Ovary (tissue), 9 donors: ENCODE results near the gene TMEM107. TPM values are rescaled to one million over a fixed set of nuclear protein-coding genes. Genes with fewer than 3 reads are reported as not detected.
A peak's percentile ranks its signal among the peaks of the same experiment; 100 is the strongest.

Source experiments
- DNase-seq, 5 donors: peaks; one replicate each; pipeline ENCODE4 v3.0.0-alpha.2; 2019 to 2020
- H3K27ac ChIP-seq, 2 donors: fragments of 200-600 bp; one replicate each; pipeline versions ENCODE4 v1.5.1 to v1.8.0; 2019 to 2022
- H3K27me3 ChIP-seq: fragments of 200-600 bp; one replicate; pipeline ENCODE4 v1.8.0; 2022
- H3K36me3 ChIP-seq: fragments of 200-600 bp; sonication (generic); one replicate; pipeline ENCODE4 v1.5.1; 2019
- H3K4me1 ChIP-seq: one replicate; pipeline ENCODE4 v1.8.1; 2013; ENCODE audit warnings: mild to moderate bottlenecking, moderate library complexity; ENCODE audit not compliant: insufficient read depth
- H3K4me3 ChIP-seq: fragments of 200-600 bp; sonication (generic); one replicate; pipeline ENCODE4 v1.5.1; 2017
- H3K9me3 ChIP-seq, 2 donors: fragments of 200-600 bp in 1 of 2; sonication (generic) in 1 of 2; one replicate each; pipeline versions ENCODE4 v1.5.1 to v1.8.1; 2013 to 2019; ENCODE audit warnings: mild to moderate bottlenecking in 1 of 2, moderate library complexity in 1 of 2
- CTCF ChIP-seq, 3 donors: fragments of 450-650 bp in 2 of 3; fragments of 200-600 bp in 1 of 3; IDR thresholded peaks; one replicate each; pipeline versions ENCODE4 v1.5.1 to v1.8.0; 2016 to 2022; ENCODE audit warnings: antibody characterized with exemption in 3 of 3, mild to moderate bottlenecking in 1 of 3
- EP300 ChIP-seq: sonication (generic); formaldehyde crosslinking; IDR thresholded peaks from one replicate; pipeline ENCODE4 v1.6.1; 2017; ENCODE audit warnings: antibody characterized with exemption
- POLR2A ChIP-seq: fragments of 450-650 bp; IDR thresholded peaks from one replicate; pipeline ENCODE4 v1.6.1; 2017; ENCODE audit warnings: antibody characterized with exemption, mild to moderate bottlenecking, moderate library complexity
- WGBS, 3 donors: extraction: QIAGEN DNeasy Blood & Tissue Kit in 1 of 3; methylation state at CpG; one replicate each; pipeline versions ENCODE4 v1.1.5 to v1.1.7; 2013 to 2017; 5-methylcytosine and 5-hydroxymethylcytosine counted together
- intact Hi-C, 4 donors: fragments of 100-400 bp; cut with DNase I; formaldehyde crosslinking; loops; one replicate each; pipeline versions ENCODE4 v1.11.0 to v1.15.1; 2022 to 2023
- polyA plus RNA-seq, 2 donors: library from polyadenylated mRNA; stranded (reverse); fragments of 200-250 nt in 1 of 2; fragments of 350-450 nt in 1 of 2; fragmentation: Illumina TruSeq in 1 of 2; extraction: RNeasy Lipid Tissue Mini Kit (QIAGEN cat#74804) in 1 of 2; gene quantifications; one replicate each; pipeline ENCODE4 v1.2.3, GENCODE V29; 2013 to 2014
- total RNA-seq, 7 donors: library from RNA; depleted of rRNA in 2 of 7; stranded (reverse); fragments of >200 nt in 2 of 7; fragmentation: NEBNext Ultra II Directional in 3 of 7; extraction: Animal tissue kit (Norgen Biotek cat#: 25700) in 3 of 7; gene quantifications; one replicate each; pipeline versions ENCODE4 v1.1.0 to v1.2.4, GENCODE V29; 2016 to 2023
- donor health status: DM: no; HTN: no; CAD: no; lungs with moderate emphysema.
- donor health status: DM: no; HTN: no; CAD: no.
- donor health status: Bipolar disorder and iron deficiency.
- donor health status: DM: yes; HTN: yes; CAD: no.
- donor health status: DM: no; HTN: no; CAD: no.
- donor health status: DM: yes; HTN: yes; CAD: no.

Gene TMEM107
- total and polyA plus RNA-seq, 9 donors, result 7.5 to 57.6 (median 10.5) TPM

GRCh38 chr17:8189711-8190477, 13.7 kb upstream of the TMEM107 start, which contains the start of gene BORCS6:
Gene BORCS6, minus strand, starts transcription at chr17:8190180. Its CDS starts 40 bp downstream, at chr17:8190140.
- Histone ChIP-seq H3K27ac (peak within 1 kb of the TSS; percentile 72 to 84), H3K4me1 (peaks cover 16% of the 10 kb centered on the region), H3K4me3 (peak within 1 kb of the TSS; percentile 97), H3K27me3 (no peaks in the 10 kb centered on the region), H3K36me3 (no peaks in the 10 kb centered on the region), H3K9me3 (no peaks in the 10 kb centered on the region)
- TF ChIP-seq POLR2A (peak; percentile 82), EP300 (no peak)
- 0 to 1% (median 0%) methylated on average over 40 to 70 of the region's 70 CpGs for WGBS, 3 donors
- peak; percentile 94 to 97 (median 95) for DNase-seq
- intact Hi-C loops, result loop anchor here (2.0 to 10.0 kb wide), 5 partner anchors 32 to 1175 kb away; partner anchors contain the start of genes HES7 (in 1 of the 4) and RNASEK (in 1 of the 4)

GRCh38 chr17:8189041-8189710, 13.0 kb upstream of the TMEM107 start:
- Histone ChIP-seq H3K27ac (peak overlapping the region; percentile 72 to 84), H3K27me3 (no peaks in the 10 kb centered on the region), H3K4me3 (peak overlapping the region; percentile 97), H3K4me1 (peaks cover 16% of the 10 kb centered on the region), H3K9me3 (no peaks in the 10 kb centered on the region), H3K36me3 (no peaks in the 10 kb centered on the region)
- 3 to 7% (median 5%) methylated on average over 38 to 67 of the region's 67 CpGs for WGBS, 3 donors
- peak in 4 of 5 donors; percentile 50 to 61 (median 57) for DNase-seq
- TF ChIP-seq EP300 (no peak), CTCF (IDR thresholded peaks at IDR 0.05) (no peak), POLR2A (no peak)
- intact Hi-C loops, result loop anchor here (2.0 to 10.0 kb wide), 5 partner anchors 33 to 1174 kb away; partner anchors contain the start of genes HES7 (in 1 of the 4) and RNASEK (in 1 of the 4)

- TF ChIP-seq EP300 (no peak), POLR2A (no peak), CTCF (IDR thresholded peaks at IDR 0.05) (no peak)
- peak in 2 of 5 donors; percentile 51 to 53 for DNase-seq
- Histone ChIP-seq H3K27me3 (no peaks in the 10 kb centered on the region), H3K27ac (peak overlapping the region; percentile 36 to 84), H3K36me3 (no peaks in the 10 kb centered on the region), H3K9me3 (no peaks in the 10 kb centered on the region), H3K4me3 (peak overlapping the region; percentile 97), H3K4me1 (peaks cover 16% of the 10 kb centered on the region)
- 33 to 38% (median 36%) methylated on average over 12 of the region's 12 CpGs for WGBS, 3 donors
- intact Hi-C loops, result loop anchor here (2.0 to 10.0 kb wide), 5 partner anchors 34 to 1174 kb away; partner anchors contain the start of genes HES7 (in 1 of the 4) and RNASEK (in 1 of the 4)
These were observed 12.2 kb upstream of the TMEM107 start for GRCh38 chr17:8188263-8188839.

- no peaks in the 10 kb centered on the region for H3K36me3 ChIP-seq
- no peaks in the 10 kb centered on the region for H3K27me3 ChIP-seq
- no peaks in the 10 kb centered on the region for H3K9me3 ChIP-seq
- no peak for TF ChIP-seq POLR2A
- TF ChIP-seq EP300, result no peak
- TF ChIP-seq CTCF (IDR thresholded peaks at IDR 0.05), result peak in 1 of 3 donors; percentile 17
- peak; percentile 90 to 96 (median 94) for DNase-seq
- peak overlapping the region; percentile 84 to 91 for H3K27ac ChIP-seq
- H3K4me1 ChIP-seq, result peaks cover 16% of the 10 kb centered on the region
- peak overlapping the region; percentile 80 for H3K4me3 ChIP-seq
- intact Hi-C loops, result loop anchor here (2.0 to 10.0 kb wide), 7 partner anchors 35 to 1173 kb away; partner anchors contain the start of genes ALOXE3 (in 2 of the 4), HES7 (in 1 of the 4) and RNASEK (in 1 of the 4)
- 1% methylated on average over 25 of the region's 25 CpGs for WGBS, 3 donors
These were observed 11.5 kb upstream of the TMEM107 start for GRCh38 chr17:8187517-8188262.
